HL-60 (cell line): ENCODE measurements around the gene GALNT9.

Source experiments
- DNase-seq, 2 experiments: peaks; one replicate each; pipeline ENCODE4 v3.0.0-alpha.2; 2010 to 2020; ENCODE audit warnings: low read depth in 1 of 2, low spot score in 1 of 2
- H3K27ac ChIP-seq: fragments of 250-450 bp; sonication (Bioruptor Pico); replicated peaks from 2 replicates; pipeline ENCODE4 v1.5.1; 2020; ENCODE audit warnings: mild to moderate bottlenecking, moderate library complexity
- H3K27me3 ChIP-seq: fragments of 250-450 bp; sonication (Bioruptor Pico); 2 replicates; pipeline ENCODE4 v1.5.1; 2021; ENCODE audit warnings: mild to moderate bottlenecking, moderate library complexity; ENCODE audit not compliant: insufficient read depth, poor library complexity, severe bottlenecking
- H3K4me3 ChIP-seq: replicated peaks from 2 replicates; pipeline ENCODE4 v1.5.1; 2011; ENCODE audit warnings: mild to moderate bottlenecking, control low read depth, low read length; ENCODE audit not compliant: insufficient read depth
- CTCF ChIP-seq: IDR thresholded peaks from one replicate; pipeline ENCODE4 v1.5.1; 2011; ENCODE audit warnings: low read length, control low read depth, inconsistent platforms; ENCODE audit not compliant: insufficient read depth
- GABPA ChIP-seq: IDR thresholded peaks from 2 replicates; pipeline ENCODE4 v1.6.1; 2012; ENCODE audit warnings: low read depth
- POLR2AphosphoS5 ChIP-seq: IDR thresholded peaks from 2 replicates; pipeline ENCODE4 v1.6.1; 2012; ENCODE audit warnings: low read depth
- REST ChIP-seq: IDR thresholded peaks from 2 replicates; pipeline ENCODE4 v1.6.1; 2012; ENCODE audit warnings: low read depth; ENCODE audit not compliant: insufficient replicate concordance
- SPI1 ChIP-seq: IDR thresholded peaks from 2 replicates; pipeline ENCODE4 v1.6.1; 2012; ENCODE audit warnings: low read depth, mild to moderate bottlenecking, borderline replicate concordance

Gene GALNT9

GRCh38 chr12:132180648-132181546 lies 148.5 kb downstream of the GALNT9 start:
- no peak for DNase-seq
- TF ChIP-seq CTCF (no peak), SPI1 (no peak), POLR2AphosphoS5 (no peak), REST (no peak), GABPA (no peak)
- Histone ChIP-seq H3K27ac (no peak overlapping the region), H3K27me3 (peaks cover 7% of the 10 kb centered on the region), H3K4me3 (no peak overlapping the region)

GRCh38 chr12:132179431-132180362 lies 149.7 kb downstream of the GALNT9 start:
- DNase-seq = no peak
- no peak for TF ChIP-seq SPI1
- peak; percentile 69 for TF ChIP-seq REST
- peaks cover 4% of the 10 kb centered on the region for H3K27me3 ChIP-seq
- H3K4me3 ChIP-seq = no peak overlapping the region
- H3K27ac ChIP-seq = no peak overlapping the region

GRCh38 chr12:132178801-132179401 lies 150.5 kb downstream of the GALNT9 start:
- H3K4me3 ChIP-seq = no peak overlapping the region
- peak overlapping the region; percentile 44 for H3K27ac ChIP-seq
- TF ChIP-seq SPI1 = no peak
- TF ChIP-seq POLR2AphosphoS5 = no peak
- no peak for TF ChIP-seq GABPA
- no peak for TF ChIP-seq CTCF
- TF ChIP-seq REST = no peak
- no peaks in the 10 kb centered on the region for H3K27me3 ChIP-seq
- DNase-seq = no peak
